Sigmoid colon (tissue), 7 donors: ENCODE results near the gene PRUNE2. TPM values are rescaled to one million over a fixed set of nuclear protein-coding genes. Genes with fewer than 3 reads are reported as not detected.

Source experiments
- DNase-seq: peaks from one replicate; pipeline ENCODE4 v3.0.0-alpha.2; 2019
- H3K27ac ChIP-seq, 4 donors: fragments of 200-600 bp; sonication (generic); one replicate each; pipeline ENCODE4 v1.5.1; 2016 to 2019; ENCODE audit warnings: mild to moderate bottlenecking in 1 of 4
- H3K27me3 ChIP-seq, 3 donors: fragments of 200-600 bp; sonication (generic); one replicate each; pipeline ENCODE4 v1.5.1; 2019; ENCODE audit warnings: mild to moderate bottlenecking in 1 of 3
- H3K36me3 ChIP-seq, 4 donors: fragments of 200-600 bp; sonication (generic); one replicate each; pipeline ENCODE4 v1.5.1; 2016 to 2019
- H3K4me1 ChIP-seq, 4 donors: fragments of 200-600 bp; sonication (generic); one replicate each; pipeline ENCODE4 v1.5.1; 2017 to 2019
- H3K4me3 ChIP-seq, 4 donors: fragments of 200-600 bp; sonication (generic); one replicate each; pipeline ENCODE4 v1.5.1; 2017 to 2019; ENCODE audit warnings: mild to moderate bottlenecking in 2 of 4, moderate library complexity in 1 of 4
- H3K9me3 ChIP-seq, 4 donors: fragments of 200-600 bp in 3 of 4; sonication (generic) in 3 of 4; one replicate each; pipeline versions ENCODE4 v1.5.1 to v1.6.1; 2013 to 2019
- EP300 ChIP-seq, 4 donors: sonication (generic); formaldehyde crosslinking; IDR thresholded peaks; one replicate each; pipeline ENCODE4 v1.6.1; 2017; ENCODE audit warnings: antibody characterized with exemption in 4 of 4
- POLR2A ChIP-seq, 2 donors: fragments of 450-650 bp; IDR thresholded peaks; one replicate each; pipeline ENCODE4 v1.6.1; 2016; ENCODE audit warnings: antibody characterized with exemption in 2 of 2, mild to moderate bottlenecking in 2 of 2, moderate library complexity in 2 of 2
- POLR2AphosphoS5 ChIP-seq, 4 donors: sonication (generic); formaldehyde crosslinking; IDR thresholded peaks; one replicate each; pipeline ENCODE4 v1.6.1; 2017; ENCODE audit warnings: antibody characterized with exemption in 4 of 4
- WGBS, 2 donors: extraction: QIAGEN DNeasy Blood & Tissue Kit; methylation state at CpG; one replicate each; pipeline ENCODE4 v1.1.7; 2013; 5-methylcytosine and 5-hydroxymethylcytosine counted together
- intact Hi-C: fragments of 100-400 bp; cut with DNase I; formaldehyde crosslinking; loops from one replicate; pipeline ENCODE4 v1.15.1; 2023
- polyA plus RNA-seq, 3 donors: library from polyadenylated mRNA; stranded (reverse); fragments of 200-250 nt; gene quantifications; one replicate each; pipeline ENCODE4 v1.2.3, GENCODE V29; 2013
- total RNA-seq, 4 donors: library from RNA; depleted of rRNA; stranded (reverse); fragments of >200 nt; gene quantifications; one replicate each; pipeline ENCODE4 v1.1.0, GENCODE V29; 2016
- TF ChIP-seq, protein P1 (sequence below), 4 experiments: fragments of 450-650 bp in 3 of 4; fragments of 200-600 bp in 1 of 4; IDR thresholded peaks; one replicate each; pipeline ENCODE4 v1.5.1; 2016 to 2019; ENCODE audit warnings: antibody characterized with exemption in 4 of 4, mild to moderate bottlenecking in 3 of 4, moderate library complexity in 2 of 4
- donor health status: healthy with polysubstance abuse.
- donor health status: Bipolar disorder and iron deficiency.
- donor health status: healthy.

Gene PRUNE2
- total and polyA plus RNA-seq, 7 donors: 7.4 to 536 (median 440) TPM

DNA sequence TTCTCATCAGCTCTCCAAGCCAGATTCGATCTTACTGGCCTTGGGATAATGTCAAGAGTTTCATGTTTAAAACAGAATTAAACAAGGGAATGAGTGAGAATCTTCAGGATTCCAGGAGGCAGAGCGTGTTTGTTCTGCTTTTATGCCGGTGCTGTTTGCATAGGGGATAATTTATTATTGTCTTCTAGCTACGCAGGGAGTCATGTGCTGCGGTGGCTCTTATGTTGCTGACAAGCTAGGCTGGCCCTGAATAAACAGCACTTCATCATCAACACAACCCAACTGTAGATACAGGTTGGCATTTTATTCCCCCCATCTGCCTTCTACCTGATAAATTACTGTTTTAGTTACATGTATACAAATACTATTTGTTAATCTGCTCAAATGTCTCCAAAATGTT, 188.7 kb downstream of the PRUNE2 start:
- H3K27ac ChIP-seq: peak overlapping the region; percentile 23 to 60 (median 43)
- peak in 1 of 4 donors; percentile 13 for TF ChIP-seq POLR2AphosphoS5 (IDR thresholded peaks at IDR 0.05)
- no peak for TF ChIP-seq POLR2A (IDR thresholded peaks at IDR 0.05)
- TF ChIP-seq, protein P1, sequence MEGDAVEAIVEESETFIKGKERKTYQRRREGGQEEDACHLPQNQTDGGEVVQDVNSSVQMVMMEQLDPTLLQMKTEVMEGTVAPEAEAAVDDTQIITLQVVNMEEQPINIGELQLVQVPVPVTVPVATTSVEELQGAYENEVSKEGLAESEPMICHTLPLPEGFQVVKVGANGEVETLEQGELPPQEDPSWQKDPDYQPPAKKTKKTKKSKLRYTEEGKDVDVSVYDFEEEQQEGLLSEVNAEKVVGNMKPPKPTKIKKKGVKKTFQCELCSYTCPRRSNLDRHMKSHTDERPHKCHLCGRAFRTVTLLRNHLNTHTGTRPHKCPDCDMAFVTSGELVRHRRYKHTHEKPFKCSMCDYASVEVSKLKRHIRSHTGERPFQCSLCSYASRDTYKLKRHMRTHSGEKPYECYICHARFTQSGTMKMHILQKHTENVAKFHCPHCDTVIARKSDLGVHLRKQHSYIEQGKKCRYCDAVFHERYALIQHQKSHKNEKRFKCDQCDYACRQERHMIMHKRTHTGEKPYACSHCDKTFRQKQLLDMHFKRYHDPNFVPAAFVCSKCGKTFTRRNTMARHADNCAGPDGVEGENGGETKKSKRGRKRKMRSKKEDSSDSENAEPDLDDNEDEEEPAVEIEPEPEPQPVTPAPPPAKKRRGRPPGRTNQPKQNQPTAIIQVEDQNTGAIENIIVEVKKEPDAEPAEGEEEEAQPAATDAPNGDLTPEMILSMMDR (IDR thresholded peaks at IDR 0.05): no peak
- no peak for TF ChIP-seq EP300 (IDR thresholded peaks at IDR 0.05)
- H3K9me3 ChIP-seq: no peaks in the 10 kb centered on the region

DNA sequence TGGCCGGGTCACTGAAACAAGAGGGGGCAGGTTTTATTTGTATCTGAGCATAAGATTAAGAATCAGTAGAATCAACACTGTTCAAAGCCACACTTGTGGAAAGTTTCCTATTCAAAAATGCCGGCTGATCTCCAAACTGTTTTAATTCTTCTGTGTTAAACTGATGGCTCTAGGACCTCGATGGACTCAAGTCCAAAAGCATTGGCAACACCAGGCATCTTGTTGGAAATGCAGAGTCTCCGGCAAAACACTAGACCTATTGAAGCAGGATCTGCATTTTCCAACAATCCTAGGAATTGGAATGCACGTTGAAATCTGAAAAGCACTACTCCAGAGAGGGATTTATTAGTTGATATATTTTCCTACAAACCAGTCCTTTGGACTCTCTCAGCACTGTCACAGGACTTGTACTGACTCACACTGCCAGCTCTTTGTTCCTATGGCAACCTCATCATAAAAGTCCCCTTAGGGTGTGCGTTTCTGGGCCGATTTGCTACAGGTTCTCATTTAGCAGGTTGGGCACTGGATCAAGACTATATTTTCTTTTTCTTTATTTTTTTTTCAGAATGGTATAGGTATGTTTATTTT, 189.7 kb downstream of the PRUNE2 start:
- H3K36me3 ChIP-seq: peaks cover 4 to 27% (median 13%) of the 10 kb centered on the region in 4 donors
- no peak for TF ChIP-seq POLR2AphosphoS5 (IDR thresholded peaks at IDR 0.05)
- TF ChIP-seq, protein P1 (IDR thresholded peaks at IDR 0.05): no peak
- TF ChIP-seq POLR2A (IDR thresholded peaks at IDR 0.05): no peak
- TF ChIP-seq EP300 (IDR thresholded peaks at IDR 0.05): no peak
- no peak overlapping the region for H3K4me3 ChIP-seq
- intact Hi-C loops: loop anchor here (10.0 kb wide), 1 partner anchor 199 kb away; no protein-coding TSS in a partner anchor
- no peak for DNase-seq
- H3K27me3 ChIP-seq: no peaks in the 10 kb centered on the region
- WGBS, 2 donors: 62 to 76% methylated on average over 7 of the region's 7 CpGs
- H3K9me3 ChIP-seq: no peaks in the 10 kb centered on the region
- H3K4me1 ChIP-seq: peaks cover 0 to 33% (median 28%) of the 10 kb centered on the region in 4 donors
- H3K27ac ChIP-seq: peak overlapping the region in 3 of 4 donors; percentile 6 to 60 (median 59)

More for the DNA sequence above, 188.7 kb downstream of the PRUNE2 start:
- intact Hi-C loops: loop anchor here (10.0 kb wide), 1 partner anchor 198 kb away; no protein-coding TSS in a partner anchor
- Histone ChIP-seq H3K27me3 (no peaks in the 10 kb centered on the region), H3K36me3 (peaks cover 0 to 17% (median 7%) of the 10 kb centered on the region in 4 donors), H3K4me3 (no peak overlapping the region), H3K4me1 (peaks cover 0 to 33% (median 28%) of the 10 kb centered on the region in 4 donors)
- no peak for DNase-seq
- 7 to 34% methylated on average over 5 of the region's 5 CpGs for WGBS, 2 donors

DNA sequence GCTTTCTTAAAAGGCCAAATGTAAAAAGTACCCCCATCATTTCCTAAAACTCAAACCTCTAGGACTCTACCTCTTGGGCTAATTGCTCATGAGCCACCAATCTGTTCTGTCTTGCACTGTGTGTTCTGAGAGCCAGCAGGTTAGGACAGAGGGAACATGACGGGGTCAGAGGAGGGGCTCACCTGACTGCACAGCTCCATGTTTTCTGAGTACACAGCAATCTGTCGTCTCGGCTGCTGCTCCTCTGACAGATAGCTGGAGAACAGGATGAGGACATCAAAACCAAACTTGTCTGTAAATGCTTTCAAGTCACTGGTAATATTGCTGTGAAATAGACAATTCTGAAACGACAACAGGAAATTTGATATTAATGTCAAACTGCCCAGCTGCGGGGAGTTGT, 192.5 kb downstream of the PRUNE2 start:
- no peak for DNase-seq
- intact Hi-C loops: loop anchor here (10.0 kb wide), 1 partner anchor 201 kb away; no protein-coding TSS in a partner anchor
- no peak overlapping the region for H3K4me3 ChIP-seq
- no peak for TF ChIP-seq POLR2AphosphoS5 (IDR thresholded peaks at IDR 0.05)
- TF ChIP-seq POLR2A (IDR thresholded peaks at IDR 0.05): no peak
- TF ChIP-seq, protein P1 (IDR thresholded peaks at IDR 0.05): no peak
- no peak for TF ChIP-seq EP300 (IDR thresholded peaks at IDR 0.05)
- H3K27me3 ChIP-seq: no peaks in the 10 kb centered on the region
- no peaks in the 10 kb centered on the region for H3K9me3 ChIP-seq
- peaks cover 0 to 26% (median 24%) of the 10 kb centered on the region in 4 donors for H3K4me1 ChIP-seq
- H3K27ac ChIP-seq: no peak overlapping the region
- peaks cover 4 to 55% (median 20%) of the 10 kb centered on the region in 4 donors for H3K36me3 ChIP-seq
- WGBS, 2 donors: 82 to 87% methylated on average over 5 of the region's 5 CpGs

DNA sequence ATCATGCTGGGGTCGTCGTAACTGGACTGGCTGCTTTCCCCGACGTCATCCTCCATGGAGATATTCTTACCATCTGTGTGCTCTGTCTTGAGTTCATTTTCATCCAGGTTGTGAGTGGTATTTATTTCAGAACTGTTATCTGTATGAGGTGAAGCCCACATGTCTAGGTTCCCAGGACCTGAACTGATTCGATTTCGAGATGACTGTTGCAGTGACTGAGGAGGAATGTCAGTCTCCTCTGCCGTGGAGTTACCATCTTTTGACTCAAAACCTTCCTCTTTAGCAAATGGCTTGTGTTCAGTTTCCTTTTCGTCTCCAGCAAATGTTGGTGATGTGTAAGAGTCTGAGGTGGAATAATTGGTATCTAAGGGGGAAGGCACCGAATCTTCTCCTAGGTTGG, 196.9 kb downstream of the PRUNE2 start:
- WGBS, 2 donors: 82 to 91% methylated on average over 9 of the region's 9 CpGs
- H3K36me3 ChIP-seq: peaks cover 4 to 92% (median 20%) of the 10 kb centered on the region in 4 donors
- intact Hi-C loops: loop anchor here (10.0 kb wide), 1 partner anchor 74 kb away; no protein-coding TSS in a partner anchor
- TF ChIP-seq POLR2AphosphoS5 (IDR thresholded peaks at IDR 0.05) (no peak), POLR2A (IDR thresholded peaks at IDR 0.05) (no peak), EP300 (IDR thresholded peaks at IDR 0.05) (no peak)
- TF ChIP-seq, protein P1 (IDR thresholded peaks at IDR 0.05): no peak
- no peaks in the 10 kb centered on the region for H3K27me3 ChIP-seq
- H3K4me3 ChIP-seq: no peak overlapping the region
- no peak for DNase-seq
- peaks cover 0 to 7% (median 0%) of the 10 kb centered on the region in 4 donors for H3K4me1 ChIP-seq
- no peak overlapping the region for H3K27ac ChIP-seq
- H3K9me3 ChIP-seq: no peaks in the 10 kb centered on the region
